Activated T-helper 2 cell treated with anti-CD3 and anti-CD28 coated beads, Interferon-gamma antibody, Interleukin-2, Interleukin-4, amounts not matched to agents 10 μg/mL and 5 μg/mL and 100 μg/mL, durations not matched to agents 14 hours and 24 hours and 36 hours (primary cell): Measurements from ENCODE around the gene WRNIP1. TPM values are rescaled to one million over a fixed set of nuclear protein-coding genes. Genes with fewer than 3 reads are reported as not detected.

Source experiments
- DNase-seq: peaks from one replicate; pipeline ENCODE4 v3.0.0; 2021; ENCODE audit warnings: low spot score
- H3K27ac Mint-ChIP-seq: one replicate; pipeline ENCODE4 v1.8.0; 2021; ENCODE audit warnings: mixed read lengths
- H3K27me3 Mint-ChIP-seq: one replicate; pipeline ENCODE4 v1.8.0; 2021; ENCODE audit warnings: low read depth, mixed read lengths
- H3K36me3 Mint-ChIP-seq: one replicate; pipeline ENCODE4 v1.8.0; 2021; ENCODE audit warnings: low read depth, mixed read lengths
- H3K4me1 Mint-ChIP-seq: one replicate; pipeline ENCODE4 v1.8.0; 2021; ENCODE audit warnings: low read depth, mixed read lengths
- H3K4me3 Mint-ChIP-seq: one replicate; pipeline ENCODE4 v1.8.0; 2021; ENCODE audit warnings: low read depth, mild to moderate bottlenecking, moderate library complexity, mixed read lengths
- H3K9me3 Mint-ChIP-seq: one replicate; pipeline ENCODE4 v1.8.0; 2021; ENCODE audit warnings: mixed read lengths
- intact Hi-C: fragments of 100-400 bp; cut with micrococcal nuclease; formaldehyde crosslinking; loops from one replicate; pipeline ENCODE4 v1.15.1; 2023
- total RNA-seq: library from RNA; stranded (reverse); gene quantifications from 2 replicates; pipeline ENCODE4 v1.2.3, GENCODE V29; 2022

Gene WRNIP1
- total RNA-seq, 1 donor from 2014 or later: 47.2 TPM

DNA sequence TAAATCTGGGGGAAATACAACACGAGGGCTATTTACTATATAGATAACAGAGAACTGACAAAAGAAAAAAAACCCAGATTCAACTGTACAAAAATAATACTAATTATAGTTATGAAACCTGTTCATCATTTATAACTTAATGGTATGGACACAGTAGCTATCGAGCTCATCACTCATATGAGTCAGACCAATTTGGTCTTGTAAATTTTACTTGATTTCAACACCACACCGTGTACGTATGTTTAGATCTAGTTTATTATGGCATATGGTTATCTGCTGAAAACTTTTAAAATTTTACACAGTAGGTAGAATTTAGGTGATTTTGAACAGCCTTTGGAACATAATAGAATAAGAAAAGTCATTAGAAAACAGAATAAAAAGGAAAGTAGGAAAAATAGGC lies 19.9 kb upstream of the WRNIP1 start:
- no peak overlapping the region for H3K4me3 Mint-ChIP-seq
- no peak for DNase-seq
- intact Hi-C loops: no loop called here

GRCh38 chr6:2746557-2747061 lies 18.6 kb upstream of the WRNIP1 start:
- DNase-seq: no peak
- H3K36me3 Mint-ChIP-seq: no peaks in the 10 kb centered on the region
- intact Hi-C loops: no loop called here
- peaks cover 40% of the 10 kb centered on the region for H3K27me3 Mint-ChIP-seq
- no peak overlapping the region for H3K4me3 Mint-ChIP-seq
- no peak overlapping the region for H3K27ac Mint-ChIP-seq
- H3K4me1 Mint-ChIP-seq: peaks cover 7% of the 10 kb centered on the region
- H3K9me3 Mint-ChIP-seq: no peaks in the 10 kb centered on the region

More for the DNA sequence above, 19.9 kb upstream of the WRNIP1 start:
- Mint-ChIP-seq H3K36me3 (no peaks in the 10 kb centered on the region), H3K9me3 (no peaks in the 10 kb centered on the region), H3K4me1 (peaks cover 6% of the 10 kb centered on the region), H3K27ac (no peak overlapping the region), H3K27me3 (peaks cover 32% of the 10 kb centered on the region)

- no peak for DNase-seq
- Mint-ChIP-seq H3K36me3 (no peaks in the 10 kb centered on the region), H3K4me1 (peaks cover 14% of the 10 kb centered on the region), H3K27me3 (peaks cover 46% of the 10 kb centered on the region), H3K4me3 (no peak overlapping the region), H3K27ac (no peak overlapping the region), H3K9me3 (no peaks in the 10 kb centered on the region)
- intact Hi-C loops: no loop called here
These were observed 17.0 kb upstream of the WRNIP1 start for GRCh38 chr6:2748183-2748582.

- Mint-ChIP-seq H3K27ac (no peak overlapping the region), H3K4me1 (peaks cover 17% of the 10 kb centered on the region), H3K9me3 (no peaks in the 10 kb centered on the region), H3K4me3 (no peak overlapping the region), H3K36me3 (no peaks in the 10 kb centered on the region), H3K27me3 (peaks cover 56% of the 10 kb centered on the region)
- DNase-seq: peak; percentile 55
- intact Hi-C loops: loop anchor here (10.0 kb wide), 1 partner anchor 1145 kb away; the partner anchor contains the start of gene FOXC1
These were observed 15.1 kb upstream of the WRNIP1 start for GRCh38 chr6:2749969-2750600.

- intact Hi-C loops: loop anchor here (10.0 kb wide), 1 partner anchor 1146 kb away; the partner anchor contains the start of gene FOXC1
- no peak for DNase-seq
- peaks cover 62% of the 10 kb centered on the region for H3K27me3 Mint-ChIP-seq
- no peaks in the 10 kb centered on the region for H3K9me3 Mint-ChIP-seq
- H3K4me1 Mint-ChIP-seq: peaks cover 17% of the 10 kb centered on the region
- no peaks in the 10 kb centered on the region for H3K36me3 Mint-ChIP-seq
- H3K4me3 Mint-ChIP-seq: no peak within 1 kb of the TSS
- H3K27ac Mint-ChIP-seq: no peak within 1 kb of the TSS
These were observed 14.4 kb upstream of the WRNIP1 start, which contains the start of gene MYLK4 for GRCh38 chr6:2750832-2751231. MYLK4 (minus strand) TSS chr6:2750922; CDS start chr6:2749294, 1,628 bp downstream.

- Mint-ChIP-seq H3K27me3 (peaks cover 71% of the 10 kb centered on the region), H3K36me3 (no peaks in the 10 kb centered on the region)
- intact Hi-C loops: loop anchor here (10.0 kb wide), 1 partner anchor 1147 kb away; the partner anchor contains the start of gene FOXC1
These were observed 13.3 kb upstream of the WRNIP1 start for GRCh38 chr6:2751871-2752270.

GRCh38 chr6:2752477-2753109 lies 12.6 kb upstream of the WRNIP1 start:
- intact Hi-C loops: loop anchor here (10.0 kb wide), 1 partner anchor 1148 kb away; the partner anchor contains the start of gene FOXC1
- Mint-ChIP-seq H3K27me3 (peaks cover 73% of the 10 kb centered on the region), H3K36me3 (no peaks in the 10 kb centered on the region), H3K4me1 (peaks cover 19% of the 10 kb centered on the region), H3K9me3 (no peaks in the 10 kb centered on the region), H3K4me3 (no peak overlapping the region), H3K27ac (no peak overlapping the region)
- DNase-seq: no peak

More at GRCh38 chr6:2751871-2752270, 13.3 kb upstream of the WRNIP1 start:
- Mint-ChIP-seq H3K9me3 (no peaks in the 10 kb centered on the region), H3K27ac (no peak overlapping the region), H3K4me3 (no peak overlapping the region), H3K4me1 (peaks cover 19% of the 10 kb centered on the region)
- DNase-seq: no peak

GRCh38 chr6:2753110-2753489 lies 12.1 kb upstream of the WRNIP1 start:
- intact Hi-C loops: loop anchor here (10.0 kb wide), 1 partner anchor 1148 kb away; the partner anchor contains the start of gene FOXC1

DNA sequence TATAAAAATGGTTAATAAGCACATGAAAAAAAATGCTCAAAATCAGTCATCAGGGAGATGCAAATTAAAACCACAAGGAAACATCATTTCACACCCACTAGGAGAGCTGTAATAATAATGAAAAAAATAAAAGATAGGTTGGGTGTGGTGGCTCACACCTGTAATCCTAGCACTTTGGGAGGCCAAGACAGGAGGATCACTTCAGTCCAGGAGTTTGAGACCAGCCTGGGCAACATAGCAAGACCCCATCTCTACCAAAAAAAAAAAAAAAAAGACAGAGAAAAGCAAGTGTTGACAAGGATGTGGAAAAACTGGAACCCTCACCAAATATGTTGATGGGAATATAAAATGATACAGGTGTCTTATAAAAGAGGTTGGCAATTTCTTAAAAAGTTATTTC lies 11.4 kb upstream of the WRNIP1 start:
- intact Hi-C loops: loop anchor here (10.0 kb wide), 1 partner anchor 1149 kb away; the partner anchor contains the start of gene FOXC1
- H3K4me3 Mint-ChIP-seq: no peak overlapping the region
- DNase-seq: no peak
- no peaks in the 10 kb centered on the region for H3K9me3 Mint-ChIP-seq
- H3K4me1 Mint-ChIP-seq: peaks cover 19% of the 10 kb centered on the region
- no peak overlapping the region for H3K27ac Mint-ChIP-seq
- H3K27me3 Mint-ChIP-seq: peaks cover 62% of the 10 kb centered on the region
- H3K36me3 Mint-ChIP-seq: no peaks in the 10 kb centered on the region

More at GRCh38 chr6:2753110-2753489, 12.1 kb upstream of the WRNIP1 start:
- H3K27ac Mint-ChIP-seq: no peak overlapping the region
- no peaks in the 10 kb centered on the region for H3K9me3 Mint-ChIP-seq
- H3K27me3 Mint-ChIP-seq: peaks cover 68% of the 10 kb centered on the region
- H3K4me3 Mint-ChIP-seq: no peak overlapping the region
- peaks cover 19% of the 10 kb centered on the region for H3K4me1 Mint-ChIP-seq
- no peak for DNase-seq
- no peaks in the 10 kb centered on the region for H3K36me3 Mint-ChIP-seq

GRCh38 chr6:2754393-2754792 lies 10.8 kb upstream of the WRNIP1 start:
- no peak overlapping the region for H3K4me3 Mint-ChIP-seq
- H3K9me3 Mint-ChIP-seq: no peaks in the 10 kb centered on the region
- no peak overlapping the region for H3K27ac Mint-ChIP-seq
- no peaks in the 10 kb centered on the region for H3K36me3 Mint-ChIP-seq
- H3K4me1 Mint-ChIP-seq: peaks cover 19% of the 10 kb centered on the region
- no peak for DNase-seq
- H3K27me3 Mint-ChIP-seq: peaks cover 57% of the 10 kb centered on the region
- intact Hi-C loops: loop anchor here (10.0 kb wide), 1 partner anchor 1150 kb away; the partner anchor contains the start of gene FOXC1

DNA sequence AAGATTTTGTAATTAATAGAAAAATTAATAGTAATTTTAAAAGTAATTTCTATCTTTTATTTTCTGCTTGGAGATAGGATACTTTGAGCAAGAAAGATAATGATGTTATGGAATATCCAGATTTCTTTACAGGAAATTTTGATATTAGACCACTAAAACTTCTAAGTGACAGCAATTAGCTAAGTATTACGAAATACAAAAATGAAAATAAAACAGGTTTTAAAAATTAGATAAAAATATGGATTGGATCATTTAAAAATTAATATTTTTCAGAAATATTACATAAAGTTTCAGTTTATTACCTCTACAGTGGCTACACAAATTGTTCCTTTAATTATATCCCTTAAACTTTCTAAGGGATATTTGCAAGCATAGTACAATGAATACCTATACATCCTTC lies 10.3 kb upstream of the WRNIP1 start:
- no peaks in the 10 kb centered on the region for H3K36me3 Mint-ChIP-seq
- no peak for DNase-seq
- H3K27ac Mint-ChIP-seq: no peak overlapping the region
- no peak overlapping the region for H3K4me3 Mint-ChIP-seq
- no peaks in the 10 kb centered on the region for H3K9me3 Mint-ChIP-seq
- peaks cover 16% of the 10 kb centered on the region for H3K4me1 Mint-ChIP-seq
- intact Hi-C loops: loop anchor here (10.0 kb wide), 1 partner anchor 1150 kb away; the partner anchor contains the start of gene FOXC1
- peaks cover 56% of the 10 kb centered on the region for H3K27me3 Mint-ChIP-seq

DNA sequence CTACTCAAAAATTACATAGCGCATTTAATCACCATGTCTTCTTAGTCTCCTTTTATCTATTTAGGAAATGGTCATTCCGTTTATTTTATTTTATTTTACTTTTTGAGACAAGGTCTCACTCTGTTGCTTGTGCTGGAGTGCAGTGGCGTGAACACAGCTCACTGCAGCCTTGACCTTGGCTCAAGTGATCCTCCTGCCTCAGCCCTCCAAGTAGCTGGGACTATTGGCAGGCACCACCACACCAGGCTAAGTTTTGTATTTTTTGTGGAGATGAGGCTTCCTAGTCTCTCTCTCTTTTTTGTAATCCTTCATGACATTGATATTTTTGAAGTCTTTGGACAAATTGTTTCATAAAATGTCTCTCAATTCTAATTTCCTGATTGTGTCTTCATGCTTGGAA lies 9.7 kb upstream of the WRNIP1 start:
- Mint-ChIP-seq H3K36me3 (no peaks in the 10 kb centered on the region), H3K4me1 (peaks cover 11% of the 10 kb centered on the region), H3K27me3 (peaks cover 51% of the 10 kb centered on the region), H3K4me3 (no peak overlapping the region), H3K27ac (no peak overlapping the region), H3K9me3 (no peaks in the 10 kb centered on the region)
- intact Hi-C loops: loop anchor here (10.0 kb wide), 1 partner anchor 1151 kb away; the partner anchor contains the start of gene FOXC1
- no peak for DNase-seq
